Bronchial epithelial cell (primary cell): ENCODE results near the gene ANKS1B. TPM values are rescaled to one million over a fixed set of nuclear protein-coding genes. Genes with fewer than 3 reads are reported as not detected.
A peak's percentile ranks its signal among the peaks of the same experiment; 100 is the strongest.

Source experiments
- DNase-seq: peaks from one replicate; pipeline ENCODE4 v3.0.0-alpha.2; 2010; ENCODE audit warnings: low read depth
- FAIRE-seq: peaks from 2 replicates; lab custom pipeline; 2011; peaks lifted over from hg19 to GRCh38; lab: Jason Lieb, UNC
- H3K27me3 ChIP-seq: 2 replicates; pipeline ENCODE4 v1.5.1; 2011; ENCODE audit warnings: low read length; ENCODE audit not compliant: control insufficient read depth, insufficient read depth
- H3K36me3 ChIP-seq: 2 replicates; pipeline ENCODE4 v1.5.1; 2011; ENCODE audit warnings: low read length; ENCODE audit not compliant: control insufficient read depth, insufficient read depth
- H3K4me3 ChIP-seq: 2 replicates; pipeline ENCODE4 v1.5.1; 2011; ENCODE audit warnings: mild to moderate bottlenecking, low read depth, low read length, control low read depth
- CTCF ChIP-seq: IDR thresholded peaks from 2 replicates; pipeline ENCODE4 v1.5.1; 2011; ENCODE audit warnings: mild to moderate bottlenecking, moderate library complexity, low read length, control low read depth, inconsistent platforms; ENCODE audit not compliant: insufficient read depth, severe bottlenecking
- total RNA-seq: library from RNA; depleted of rRNA; stranded (reverse); fragments of >200 nt; gene quantifications from 2 replicates; pipeline ENCODE4 v1.2.1, GENCODE V29; 2014

Gene ANKS1B
- total RNA-seq, 1 donor from 2014 or later = 0.26 TPM

- no peak for TF ChIP-seq CTCF
- no peak for FAIRE-seq
Observed at GRCh38 chr12:99915251-99916082, 69.3 kb downstream of the ANKS1B start.

DNA sequence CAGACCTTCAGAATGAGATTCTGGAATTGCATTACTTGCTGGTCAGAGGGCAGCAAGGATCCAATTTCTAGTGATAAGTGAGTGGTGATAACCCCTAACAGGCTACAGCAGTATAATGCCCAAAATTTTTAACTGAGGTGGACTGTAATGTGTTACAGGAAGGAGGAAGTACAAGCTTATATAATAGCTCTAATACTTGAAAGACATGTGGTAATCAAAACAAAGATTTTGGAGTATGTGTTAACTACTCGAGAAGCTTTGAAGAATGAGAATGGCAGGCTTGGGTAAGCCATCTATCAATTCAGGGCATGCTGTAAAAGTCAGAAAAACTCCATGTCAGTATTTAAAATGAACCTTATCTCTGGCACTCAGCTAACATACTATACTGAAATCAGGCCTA is 70.5 kb downstream of the ANKS1B start:
- no peak for DNase-seq
- no peak overlapping the region for H3K4me3 ChIP-seq
- no peaks in the 10 kb centered on the region for H3K36me3 ChIP-seq
- no peaks in the 10 kb centered on the region for H3K27me3 ChIP-seq
- FAIRE-seq = no peak
- TF ChIP-seq CTCF = no peak

More at GRCh38 chr12:99915251-99916082, 69.3 kb downstream of the ANKS1B start:
- H3K27me3 ChIP-seq = no peaks in the 10 kb centered on the region
- no peaks in the 10 kb centered on the region for H3K36me3 ChIP-seq
- peak; percentile 39 for DNase-seq
- no peak overlapping the region for H3K4me3 ChIP-seq

DNA sequence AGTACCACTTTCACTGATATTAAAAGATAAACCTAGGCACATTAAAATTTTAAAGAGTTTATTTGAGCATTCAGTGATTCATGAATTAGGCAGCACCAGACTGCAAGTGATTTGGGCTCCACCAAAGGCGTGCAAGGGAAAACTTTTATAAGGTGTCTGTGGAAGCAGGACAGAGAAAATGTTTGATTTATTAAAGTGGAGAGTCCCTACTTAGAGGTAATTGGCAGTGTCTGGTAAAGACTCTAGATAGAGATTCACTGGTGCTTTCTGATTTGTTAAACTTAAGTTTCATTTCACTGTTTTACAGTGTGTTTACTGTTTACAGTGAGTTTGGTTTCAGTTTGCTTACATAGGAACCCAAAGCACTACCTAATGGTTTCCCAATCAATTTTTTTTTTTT is 72.8 kb downstream of the ANKS1B start:
- Histone ChIP-seq H3K36me3 (no peaks in the 10 kb centered on the region), H3K4me3 (no peak overlapping the region), H3K27me3 (no peaks in the 10 kb centered on the region)
- DNase-seq = no peak
- FAIRE-seq = no peak
- no peak for TF ChIP-seq CTCF

DNA sequence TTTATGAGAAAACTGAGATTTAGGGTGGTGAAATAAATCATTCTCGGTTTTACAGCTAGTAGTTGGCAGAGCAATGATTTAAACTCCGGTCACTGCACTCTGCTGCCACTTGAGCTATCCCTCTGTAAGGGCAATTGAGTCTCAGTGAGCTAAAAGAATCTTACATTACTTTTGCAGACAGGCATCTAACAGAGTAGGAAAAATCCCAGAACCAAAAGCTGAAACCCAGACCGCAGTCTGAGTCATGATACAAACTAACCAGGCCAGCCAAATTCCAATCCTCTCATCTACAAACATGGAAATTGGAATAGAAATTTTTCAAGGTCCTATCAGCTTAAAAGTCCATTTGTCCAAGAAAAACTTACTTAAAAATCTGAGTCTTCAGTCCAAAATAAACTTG is 73.7 kb downstream of the ANKS1B start:
- H3K36me3 ChIP-seq = no peaks in the 10 kb centered on the region
- DNase-seq (peak; percentile 53), FAIRE-seq (no peak)
- H3K4me3 ChIP-seq = no peak overlapping the region
- no peaks in the 10 kb centered on the region for H3K27me3 ChIP-seq
- no peak for TF ChIP-seq CTCF

DNA sequence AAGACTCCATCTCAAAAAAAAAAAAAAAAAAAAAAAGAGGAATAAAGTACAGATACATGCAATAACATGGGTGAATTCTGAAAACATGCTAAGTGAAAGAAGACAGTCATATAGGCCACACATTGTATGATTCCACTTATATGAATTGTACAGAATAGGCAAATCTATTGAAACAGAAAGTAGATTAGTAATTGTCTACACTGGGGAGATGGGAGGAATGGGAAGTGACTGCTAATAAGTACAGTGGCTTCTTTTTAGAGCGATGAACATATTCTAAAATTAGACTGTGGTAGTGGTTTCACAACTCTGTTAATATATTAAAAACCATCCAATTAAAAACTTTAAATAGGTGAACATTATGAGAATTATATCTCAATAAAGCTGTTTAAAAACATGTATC is 74.4 kb downstream of the ANKS1B start:
- DNase-seq = no peak
- Histone ChIP-seq H3K36me3 (no peaks in the 10 kb centered on the region), H3K27me3 (no peaks in the 10 kb centered on the region), H3K4me3 (no peak overlapping the region)
- no peak for TF ChIP-seq CTCF
- FAIRE-seq = no peak
